Measurements from ENCODE around the gene KRCC1.

The KRCC1 gene

DNA sequence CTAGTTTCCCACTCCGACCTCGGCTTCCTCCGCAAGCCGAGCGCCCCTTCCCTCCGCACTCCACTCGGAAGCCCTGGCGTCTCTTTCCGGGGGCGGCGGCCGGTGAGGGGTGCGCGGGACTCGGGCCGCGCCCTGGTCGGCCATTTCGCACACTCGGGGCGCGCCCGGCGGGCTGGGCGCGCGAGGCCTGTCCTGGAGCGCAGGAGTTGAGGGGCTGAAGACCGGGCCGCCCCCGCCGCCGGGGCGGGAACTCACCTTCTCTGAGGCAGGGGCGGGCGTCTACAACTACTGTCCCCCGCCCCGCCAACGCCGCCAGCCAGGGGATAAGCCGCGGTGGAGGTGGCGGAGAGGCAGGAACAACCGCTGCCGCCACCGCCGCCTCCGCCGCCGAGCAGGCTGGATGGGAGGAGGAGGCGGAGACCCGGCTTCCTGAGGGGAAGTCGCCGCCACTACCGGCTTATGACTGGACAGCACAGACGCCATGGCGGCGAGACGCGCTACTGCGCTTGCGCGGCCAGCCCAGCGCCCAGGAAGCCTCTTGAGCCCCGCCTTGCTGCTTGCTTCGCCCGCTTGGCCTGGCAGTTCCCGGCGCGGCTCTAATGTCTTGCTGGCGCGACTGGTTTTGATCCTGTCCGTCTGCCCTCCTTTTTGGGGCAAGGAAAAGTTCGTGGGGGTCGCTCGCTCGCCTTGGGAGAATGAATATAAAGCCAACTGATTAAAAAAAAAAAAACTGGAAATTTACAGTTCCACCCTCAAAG is at the start of gene KRCC1:
KRCC1 (minus strand) TSS at position 413 of the 758 bp plus-strand sequence. CDS start 27,220 bp downstream, outside the sequence.
- Histone ChIP-seq H3K36me3 (ENCODE audit: control insufficient read depth in 2 of 2, insufficient read depth in 2 of 2, low read length in 2 of 2) (no peaks in the 10 kb centered on the region), H3K4me1 (ENCODE audit: control insufficient read depth, insufficient read depth, low read length) (peaks cover 21% of the 10 kb centered on the region), H3K27me3 (ENCODE audit: control insufficient read depth in 1 of 2, insufficient read depth in 2 of 2, low read length in 2 of 2) (no peaks in the 10 kb centered on the region), H3K9me3 (ENCODE audit: control insufficient read depth in 2 of 2, low read length in 2 of 2) (no peaks in the 10 kb centered on the region), H3K4me3 (ENCODE audit: low read length in 2 of 2) (peak within 1 kb of the TSS; percentile 80 to 94), H3K27ac (ENCODE audit: low read length) (peak within 1 kb of the TSS; percentile 94), H3K9ac (ENCODE audit: low read length in 2 of 2) (peak within 1 kb of the TSS; percentile 97 to 98)

- Histone ChIP-seq H3K9me3 (ENCODE audit: control insufficient read depth in 2 of 2, low read length in 2 of 2) (no peaks in the 10 kb centered on the region), H3K27me3 (ENCODE audit: control insufficient read depth in 1 of 2, insufficient read depth in 2 of 2, low read length in 2 of 2) (no peaks in the 10 kb centered on the region), H3K27ac (ENCODE audit: low read length) (no peak overlapping the region), H3K36me3 (ENCODE audit: control insufficient read depth in 2 of 2, insufficient read depth in 2 of 2, low read length in 2 of 2) (peaks cover 30 to 38% of the 10 kb centered on the region in 2 donors), H3K9ac (ENCODE audit: low read length in 2 of 2) (no peak overlapping the region), H3K4me3 (ENCODE audit: low read length in 2 of 2) (no peak overlapping the region), H3K4me1 (ENCODE audit: control insufficient read depth, insufficient read depth, low read length) (no peaks in the 10 kb centered on the region)
These were observed 44.9 kb upstream of the KRCC1 start for GRCh38 chr2:88100489-88100858.

GRCh38 chr2:88099798-88100488 is 44.4 kb upstream of the KRCC1 start:
- Histone ChIP-seq H3K9me3 (ENCODE audit: control insufficient read depth in 2 of 2, low read length in 2 of 2) (no peaks in the 10 kb centered on the region), H3K36me3 (ENCODE audit: control insufficient read depth in 2 of 2, insufficient read depth in 2 of 2, low read length in 2 of 2) (peaks cover 32 to 41% of the 10 kb centered on the region in 2 donors), H3K27ac (ENCODE audit: low read length) (no peak overlapping the region)

DNA sequence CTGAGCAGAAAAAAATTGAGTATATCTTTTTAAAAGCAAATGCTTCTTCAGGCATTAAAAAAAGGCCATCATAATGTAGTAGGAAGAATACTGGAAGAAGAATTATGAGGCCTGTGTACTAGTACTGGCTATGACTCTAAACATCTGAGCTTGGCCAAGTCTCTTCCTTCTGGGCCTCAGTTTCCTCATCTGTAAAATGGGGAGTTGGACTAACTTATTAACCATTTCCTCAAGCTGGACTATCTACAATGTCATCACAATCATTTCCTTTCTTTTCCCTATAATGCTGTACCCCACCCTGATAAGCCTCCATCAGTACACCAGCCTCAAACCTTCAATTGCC is 42.9 kb upstream of the KRCC1 start:
- Histone ChIP-seq H3K4me3 (ENCODE audit: low read length in 2 of 2) (no peak overlapping the region), H3K4me1 (ENCODE audit: control insufficient read depth, insufficient read depth, low read length) (no peaks in the 10 kb centered on the region), H3K9me3 (ENCODE audit: control insufficient read depth in 2 of 2, low read length in 2 of 2) (no peaks in the 10 kb centered on the region), H3K9ac (ENCODE audit: low read length in 2 of 2) (no peak overlapping the region), H3K27ac (ENCODE audit: low read length) (no peak overlapping the region), H3K27me3 (ENCODE audit: control insufficient read depth in 1 of 2, insufficient read depth in 2 of 2, low read length in 2 of 2) (no peaks in the 10 kb centered on the region), H3K36me3 (ENCODE audit: control insufficient read depth in 2 of 2, insufficient read depth in 2 of 2, low read length in 2 of 2) (peaks cover 34 to 35% of the 10 kb centered on the region in 2 donors)

More at GRCh38 chr2:88099798-88100488, 44.4 kb upstream of the KRCC1 start:
- Histone ChIP-seq H3K4me3 (ENCODE audit: low read length in 2 of 2) (no peak overlapping the region), H3K9ac (ENCODE audit: low read length in 2 of 2) (no peak overlapping the region), H3K4me1 (ENCODE audit: control insufficient read depth, insufficient read depth, low read length) (no peaks in the 10 kb centered on the region), H3K27me3 (ENCODE audit: control insufficient read depth in 1 of 2, insufficient read depth in 2 of 2, low read length in 2 of 2) (no peaks in the 10 kb centered on the region)

- no peak overlapping the region for H3K4me3 ChIP-seq (ENCODE audit: low read length in 2 of 2)
- H3K27me3 ChIP-seq (ENCODE audit: control insufficient read depth in 1 of 2, insufficient read depth in 2 of 2, low read length in 2 of 2) = no peaks in the 10 kb centered on the region
- no peaks in the 10 kb centered on the region for H3K4me1 ChIP-seq (ENCODE audit: control insufficient read depth, insufficient read depth, low read length)
- H3K9ac ChIP-seq (ENCODE audit: low read length in 2 of 2) = no peak overlapping the region
- no peaks in the 10 kb centered on the region for H3K9me3 ChIP-seq (ENCODE audit: control insufficient read depth in 2 of 2, low read length in 2 of 2)
- no peak overlapping the region for H3K27ac ChIP-seq (ENCODE audit: low read length)
- peaks cover 31 to 35% of the 10 kb centered on the region in 2 donors for H3K36me3 ChIP-seq (ENCODE audit: control insufficient read depth in 2 of 2, insufficient read depth in 2 of 2, low read length in 2 of 2)
These were observed 42.4 kb upstream of the KRCC1 start for GRCh38 chr2:88097891-88098557.

DNA sequence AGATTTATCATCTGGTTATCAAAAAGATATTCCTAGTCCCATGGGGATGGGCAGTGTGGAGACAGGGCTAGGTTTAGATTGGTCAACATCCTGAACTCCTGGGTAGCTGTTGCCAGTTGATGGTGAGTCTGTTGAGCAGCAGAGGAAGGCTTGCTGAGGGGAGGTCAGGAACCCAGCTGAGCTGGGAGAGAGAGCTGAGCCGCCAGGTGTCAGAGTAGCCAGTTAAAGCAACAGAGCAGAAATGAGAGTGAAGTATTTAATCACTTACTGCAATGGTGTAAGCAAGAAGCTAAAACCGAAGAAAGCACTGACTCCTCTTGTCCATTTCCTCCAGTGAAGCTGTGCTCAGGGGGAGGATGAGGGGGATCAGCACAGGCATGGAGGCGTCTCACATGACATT is 41.6 kb upstream of the KRCC1 start:
- Histone ChIP-seq H3K4me3 (ENCODE audit: low read length in 2 of 2) (no peak overlapping the region), H3K36me3 (ENCODE audit: control insufficient read depth in 2 of 2, insufficient read depth in 2 of 2, low read length in 2 of 2) (peaks cover 30 to 37% of the 10 kb centered on the region in 2 donors), H3K27ac (ENCODE audit: low read length) (no peak overlapping the region)

GRCh38 chr2:88096708-88097107 is 41.1 kb upstream of the KRCC1 start:
- Histone ChIP-seq H3K36me3 (ENCODE audit: control insufficient read depth in 2 of 2, insufficient read depth in 2 of 2, low read length in 2 of 2) (peaks cover 34 to 42% of the 10 kb centered on the region in 2 donors), H3K27ac (ENCODE audit: low read length) (no peak overlapping the region), H3K4me1 (ENCODE audit: control insufficient read depth, insufficient read depth, low read length) (no peaks in the 10 kb centered on the region), H3K4me3 (ENCODE audit: low read length in 2 of 2) (no peak overlapping the region), H3K27me3 (ENCODE audit: control insufficient read depth in 1 of 2, insufficient read depth in 2 of 2, low read length in 2 of 2) (no peaks in the 10 kb centered on the region), H3K9ac (ENCODE audit: low read length in 2 of 2) (no peak overlapping the region), H3K9me3 (ENCODE audit: control insufficient read depth in 2 of 2, low read length in 2 of 2) (no peaks in the 10 kb centered on the region)

More for the DNA sequence above, 41.6 kb upstream of the KRCC1 start:
- no peak overlapping the region for H3K9ac ChIP-seq (ENCODE audit: low read length in 2 of 2)
- no peaks in the 10 kb centered on the region for H3K4me1 ChIP-seq (ENCODE audit: control insufficient read depth, insufficient read depth, low read length)
- no peaks in the 10 kb centered on the region for H3K9me3 ChIP-seq (ENCODE audit: control insufficient read depth in 2 of 2, low read length in 2 of 2)
- no peaks in the 10 kb centered on the region for H3K27me3 ChIP-seq (ENCODE audit: control insufficient read depth in 1 of 2, insufficient read depth in 2 of 2, low read length in 2 of 2)

GRCh38 chr2:88095022-88095421 is 39.4 kb upstream of the KRCC1 start:
- no peak overlapping the region for H3K9ac ChIP-seq (ENCODE audit: low read length in 2 of 2)
- no peaks in the 10 kb centered on the region for H3K27me3 ChIP-seq (ENCODE audit: control insufficient read depth in 1 of 2, insufficient read depth in 2 of 2, low read length in 2 of 2)
- no peak overlapping the region for H3K4me3 ChIP-seq (ENCODE audit: low read length in 2 of 2)
- no peaks in the 10 kb centered on the region for H3K9me3 ChIP-seq (ENCODE audit: control insufficient read depth in 2 of 2, low read length in 2 of 2)
- no peak overlapping the region for H3K27ac ChIP-seq (ENCODE audit: low read length)
- H3K36me3 ChIP-seq (ENCODE audit: control insufficient read depth in 2 of 2, insufficient read depth in 2 of 2, low read length in 2 of 2) = peaks cover 32 to 51% of the 10 kb centered on the region in 2 donors
- no peaks in the 10 kb centered on the region for H3K4me1 ChIP-seq (ENCODE audit: control insufficient read depth, insufficient read depth, low read length)

DNA sequence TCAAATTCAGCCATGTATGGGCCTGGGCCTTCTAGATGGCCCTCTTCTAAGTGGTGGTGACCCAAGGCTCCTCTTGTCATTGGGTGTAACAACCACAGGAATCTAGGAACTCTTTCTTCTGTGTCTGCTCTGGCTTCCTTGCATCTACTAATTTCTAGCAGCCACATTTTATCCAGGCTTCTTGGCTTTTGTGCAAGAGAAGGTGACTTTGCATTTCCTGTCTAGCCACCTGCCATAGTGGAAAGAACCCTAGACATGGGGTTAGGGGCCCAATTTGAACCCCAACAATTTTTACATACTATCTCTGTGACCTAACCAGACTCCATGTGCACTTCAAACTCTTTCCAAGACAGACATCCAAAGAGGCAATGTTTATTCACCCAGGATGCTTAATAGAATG is 37.2 kb upstream of the KRCC1 start:
- Histone ChIP-seq H3K27ac (ENCODE audit: low read length) (no peak overlapping the region), H3K4me1 (ENCODE audit: control insufficient read depth, insufficient read depth, low read length) (no peaks in the 10 kb centered on the region), H3K9ac (ENCODE audit: low read length in 2 of 2) (no peak overlapping the region), H3K27me3 (ENCODE audit: control insufficient read depth in 1 of 2, insufficient read depth in 2 of 2, low read length in 2 of 2) (no peaks in the 10 kb centered on the region), H3K36me3 (ENCODE audit: control insufficient read depth in 2 of 2, insufficient read depth in 2 of 2, low read length in 2 of 2) (peaks cover 35 to 50% of the 10 kb centered on the region in 2 donors), H3K4me3 (ENCODE audit: low read length in 2 of 2) (no peak overlapping the region), H3K9me3 (ENCODE audit: control insufficient read depth in 2 of 2, low read length in 2 of 2) (no peaks in the 10 kb centered on the region)

GRCh38 chr2:88091943-88092342 is 36.4 kb upstream of the KRCC1 start:
- Histone ChIP-seq H3K27me3 (ENCODE audit: control insufficient read depth in 1 of 2, insufficient read depth in 2 of 2, low read length in 2 of 2) (no peaks in the 10 kb centered on the region), H3K9ac (ENCODE audit: low read length in 2 of 2) (no peak overlapping the region), H3K36me3 (ENCODE audit: control insufficient read depth in 2 of 2, insufficient read depth in 2 of 2, low read length in 2 of 2) (peaks cover 34 to 51% of the 10 kb centered on the region in 2 donors), H3K27ac (ENCODE audit: low read length) (peak overlapping the region; percentile 6), H3K9me3 (ENCODE audit: control insufficient read depth in 2 of 2, low read length in 2 of 2) (no peaks in the 10 kb centered on the region), H3K4me1 (ENCODE audit: control insufficient read depth, insufficient read depth, low read length) (no peaks in the 10 kb centered on the region), H3K4me3 (ENCODE audit: low read length in 2 of 2) (no peak overlapping the region)

Data from stomach smooth muscle (tissue), 2 donors.